Stomach smooth muscle (tissue), 2 donors: ENCODE measurements around the gene SPSB4.

ENCODE experiments used
- H3K27ac ChIP-seq: one replicate; pipeline ENCODE4 v1.7.0; 2013; ENCODE audit warnings: mild to moderate bottlenecking, low read length, inconsistent platforms
- H3K27me3 ChIP-seq, 2 donors: one replicate each; pipeline ENCODE4 v1.7.0; 2013; ENCODE audit warnings: low read length in 2 of 2; ENCODE audit not compliant: insufficient read depth in 2 of 2, control insufficient read depth in 1 of 2
- H3K36me3 ChIP-seq, 2 donors: one replicate each; pipeline ENCODE4 v1.7.0; 2013; ENCODE audit warnings: low read length in 2 of 2; ENCODE audit not compliant: control insufficient read depth in 2 of 2, insufficient read depth in 2 of 2
- H3K4me1 ChIP-seq: one replicate; pipeline ENCODE4 v1.7.0; 2013; ENCODE audit warnings: low read length; ENCODE audit not compliant: control insufficient read depth, insufficient read depth
- H3K4me3 ChIP-seq, 2 donors: one replicate each; pipeline ENCODE4 v1.7.0; 2013; ENCODE audit warnings: low read length in 2 of 2
- H3K9ac ChIP-seq, 2 donors: one replicate each; pipeline ENCODE4 v1.7.0; 2013; ENCODE audit warnings: low read length in 2 of 2, mild to moderate bottlenecking in 1 of 2
- H3K9me3 ChIP-seq, 2 donors: one replicate each; pipeline ENCODE4 v1.7.0; 2013; ENCODE audit warnings: low read length in 2 of 2; ENCODE audit not compliant: control insufficient read depth in 2 of 2
- donor health status: healthy.
- donor health status: Pancreatic carcinoma.

The SPSB4 gene

DNA sequence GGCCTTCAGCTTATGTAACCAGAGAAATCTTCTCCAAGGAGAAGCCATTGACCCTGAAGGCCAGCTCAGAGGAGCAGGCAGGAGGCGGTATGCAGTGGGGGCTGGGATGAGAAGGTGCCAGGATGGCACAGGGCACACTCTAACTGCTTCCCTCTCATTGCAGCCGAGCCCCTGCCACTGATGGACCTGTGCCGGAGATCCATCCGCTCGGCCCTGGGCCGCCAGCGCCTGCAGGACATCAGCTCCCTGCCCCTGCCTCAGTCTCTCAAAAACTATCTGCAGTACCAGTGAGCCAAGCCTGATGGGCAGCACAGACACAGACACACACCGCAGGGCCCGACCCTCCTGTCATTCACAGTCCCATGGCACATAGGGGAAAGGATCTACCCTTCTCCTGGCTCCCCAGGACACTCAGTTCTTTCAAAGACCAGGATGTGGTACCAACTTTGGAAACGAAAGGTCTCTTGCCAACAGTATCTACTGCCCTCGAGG is 95.9 kb downstream of the SPSB4 start:
- no peaks in the 10 kb centered on the region for H3K4me1 ChIP-seq
- no peaks in the 10 kb centered on the region for H3K36me3 ChIP-seq
- no peak overlapping the region for H3K9ac ChIP-seq
- no peaks in the 10 kb centered on the region for H3K27me3 ChIP-seq
- H3K4me3 ChIP-seq, result no peak overlapping the region
- H3K27ac ChIP-seq, result no peak overlapping the region
- H3K9me3 ChIP-seq, result peaks cover 0 to 4% of the 10 kb centered on the region in 2 donors

DNA sequence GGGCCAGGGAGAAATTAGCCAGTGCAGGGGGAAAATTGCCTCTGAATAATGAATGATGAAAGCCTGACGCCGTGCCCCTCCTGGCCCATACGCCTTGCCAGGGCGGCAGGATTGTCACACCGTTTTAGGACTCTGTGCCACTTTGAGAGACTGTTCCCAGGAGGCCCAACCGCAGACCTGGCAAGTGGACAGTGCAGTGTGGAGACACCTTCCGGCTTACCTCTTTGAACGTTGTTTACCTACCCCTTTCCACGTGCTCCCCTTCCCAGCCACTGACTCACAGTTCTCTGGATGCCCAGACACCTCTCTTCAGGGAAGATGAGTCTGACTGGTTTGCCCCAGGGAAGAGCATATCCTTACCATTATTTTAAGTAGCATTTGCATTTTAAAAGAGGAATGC is 96.5 kb downstream of the SPSB4 start:
- Histone ChIP-seq H3K27me3 (no peaks in the 10 kb centered on the region), H3K4me1 (no peaks in the 10 kb centered on the region), H3K4me3 (no peak overlapping the region), H3K36me3 (no peaks in the 10 kb centered on the region), H3K9ac (no peak overlapping the region), H3K9me3 (peaks cover 0 to 4% of the 10 kb centered on the region in 2 donors), H3K27ac (no peak overlapping the region)

DNA sequence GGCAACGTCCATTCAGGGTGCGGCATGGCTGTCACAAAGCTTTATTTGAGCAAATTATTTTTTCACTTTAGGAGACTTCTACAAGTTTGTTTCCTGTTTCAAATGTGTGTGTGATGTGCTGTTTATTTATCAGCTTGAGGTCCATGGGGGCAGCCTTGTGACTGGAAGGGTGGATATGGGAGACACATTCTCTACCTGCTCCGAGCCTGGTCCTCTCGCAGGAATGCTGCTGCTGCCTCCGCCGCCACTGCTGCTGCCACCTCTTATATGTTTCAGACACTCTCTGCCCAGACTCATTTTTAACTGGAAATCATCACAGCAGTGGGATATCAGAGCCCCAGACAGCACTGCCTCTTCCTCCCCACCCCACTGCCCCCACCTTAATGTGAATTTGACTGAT is 97.0 kb downstream of the SPSB4 start:
- Histone ChIP-seq H3K36me3 (no peaks in the 10 kb centered on the region), H3K4me1 (no peaks in the 10 kb centered on the region), H3K27ac (no peak overlapping the region), H3K4me3 (no peak overlapping the region), H3K9ac (no peak overlapping the region), H3K27me3 (no peaks in the 10 kb centered on the region), H3K9me3 (peaks cover 0 to 3% of the 10 kb centered on the region in 2 donors)

DNA sequence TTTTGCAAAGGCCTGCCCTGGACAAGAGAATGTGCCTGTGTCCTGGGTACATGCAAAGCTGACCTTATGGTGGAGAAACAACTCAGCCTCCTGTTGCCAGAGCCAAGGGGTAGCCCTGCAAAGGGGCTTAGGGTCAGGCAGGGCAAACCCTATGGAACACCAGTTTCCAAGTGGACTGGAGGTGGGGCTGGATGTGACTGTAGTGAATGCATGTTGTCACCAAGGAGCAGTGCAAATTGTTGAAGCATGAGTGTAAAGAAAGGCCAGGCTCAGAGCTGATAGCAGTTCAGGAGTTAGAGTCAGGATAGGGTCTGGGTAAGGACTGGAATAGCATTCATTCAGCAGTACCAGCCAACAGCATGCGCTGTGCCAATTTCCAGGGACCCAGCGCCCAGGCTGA is 97.6 kb downstream of the SPSB4 start:
- Histone ChIP-seq H3K27ac (no peak overlapping the region), H3K9me3 (no peaks in the 10 kb centered on the region), H3K36me3 (no peaks in the 10 kb centered on the region), H3K4me1 (no peaks in the 10 kb centered on the region), H3K4me3 (no peak overlapping the region), H3K27me3 (no peaks in the 10 kb centered on the region), H3K9ac (no peak overlapping the region)

DNA sequence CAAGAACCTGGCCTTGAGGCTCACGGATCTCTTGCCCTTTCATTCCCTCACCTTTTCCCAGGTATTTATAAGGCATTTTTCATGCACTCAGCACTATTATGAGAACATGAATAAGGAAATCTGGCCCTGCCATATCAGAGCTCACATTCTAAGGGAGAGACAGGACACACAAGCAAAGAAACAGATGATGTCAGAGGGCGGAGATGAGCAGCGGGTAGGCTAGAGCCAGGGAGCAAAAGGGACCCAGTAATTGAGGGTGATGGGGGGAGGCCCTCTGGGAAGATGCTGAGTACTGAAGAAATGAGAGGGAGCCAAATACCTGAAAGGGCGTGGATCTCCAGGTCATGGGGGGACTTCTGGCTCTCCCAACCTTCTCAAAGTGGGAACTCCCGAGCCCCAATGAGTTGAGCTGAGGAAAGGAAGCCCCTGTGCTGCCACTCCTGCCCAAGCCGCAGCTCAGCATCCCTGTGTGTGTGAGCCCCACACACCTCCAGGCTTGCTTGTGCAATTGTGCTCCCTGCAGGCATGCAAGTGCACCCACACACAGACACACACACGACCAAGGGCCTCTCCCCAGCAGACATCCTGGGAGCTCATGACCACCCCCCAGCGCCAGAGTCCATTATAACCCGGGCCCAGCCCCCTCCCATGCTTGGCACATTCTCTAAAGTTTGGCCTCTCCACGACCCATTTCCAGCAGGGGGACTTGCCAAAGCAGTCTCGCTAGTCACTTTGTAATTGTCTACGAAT is 99.1 kb downstream of the SPSB4 start:
- Histone ChIP-seq H3K36me3 (no peaks in the 10 kb centered on the region), H3K27ac (no peak overlapping the region), H3K4me3 (no peak overlapping the region), H3K4me1 (no peaks in the 10 kb centered on the region), H3K9ac (no peak overlapping the region), H3K9me3 (no peaks in the 10 kb centered on the region), H3K27me3 (no peaks in the 10 kb centered on the region)

DNA sequence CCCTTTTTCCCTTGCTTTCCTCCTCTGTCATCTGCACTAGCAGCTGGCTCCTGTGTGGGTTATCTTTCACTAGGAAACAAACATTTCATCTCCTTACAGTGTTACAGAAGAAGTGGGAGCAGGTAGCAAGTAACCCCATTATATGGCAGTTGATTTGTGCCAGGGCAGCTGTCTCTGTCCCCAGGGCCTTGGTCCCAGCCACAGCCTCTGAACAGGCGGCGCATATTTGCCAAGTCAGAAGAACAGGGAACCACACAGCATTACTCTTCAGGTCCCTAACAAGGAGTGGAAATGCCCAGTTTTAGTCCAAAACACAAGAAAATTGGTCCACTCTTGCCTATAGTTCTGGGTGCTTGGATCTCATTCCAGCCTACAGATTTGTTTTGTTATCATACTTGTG is 99.8 kb downstream of the SPSB4 start:
- H3K4me1 ChIP-seq, result no peaks in the 10 kb centered on the region
- H3K4me3 ChIP-seq, result no peak overlapping the region
- no peaks in the 10 kb centered on the region for H3K36me3 ChIP-seq
- H3K27ac ChIP-seq, result no peak overlapping the region
- no peaks in the 10 kb centered on the region for H3K27me3 ChIP-seq
- H3K9me3 ChIP-seq, result no peaks in the 10 kb centered on the region
- no peak overlapping the region for H3K9ac ChIP-seq

DNA sequence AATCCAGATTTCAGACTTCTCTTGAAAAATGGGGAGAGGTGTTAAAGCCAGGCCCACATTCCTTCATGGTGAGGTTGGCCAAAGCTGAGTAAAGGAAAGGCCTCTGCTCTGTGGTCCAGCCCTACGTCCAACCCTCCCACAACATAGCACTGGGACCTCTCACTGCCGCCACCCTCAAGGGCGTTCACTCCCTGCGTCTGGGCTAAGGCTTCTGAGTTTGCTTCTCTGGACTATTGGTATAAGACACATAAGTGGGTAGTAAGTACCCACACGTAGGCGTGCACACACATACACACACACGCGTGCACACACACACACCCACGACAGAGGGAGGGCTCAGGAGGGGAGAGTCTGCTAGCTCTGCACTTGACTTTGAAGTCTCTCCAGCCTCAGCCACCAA is 100.3 kb downstream of the SPSB4 start:
- Histone ChIP-seq H3K4me1 (no peaks in the 10 kb centered on the region), H3K27ac (no peak overlapping the region), H3K9ac (no peak overlapping the region), H3K36me3 (no peaks in the 10 kb centered on the region), H3K9me3 (no peaks in the 10 kb centered on the region), H3K4me3 (no peak overlapping the region), H3K27me3 (no peaks in the 10 kb centered on the region)

DNA sequence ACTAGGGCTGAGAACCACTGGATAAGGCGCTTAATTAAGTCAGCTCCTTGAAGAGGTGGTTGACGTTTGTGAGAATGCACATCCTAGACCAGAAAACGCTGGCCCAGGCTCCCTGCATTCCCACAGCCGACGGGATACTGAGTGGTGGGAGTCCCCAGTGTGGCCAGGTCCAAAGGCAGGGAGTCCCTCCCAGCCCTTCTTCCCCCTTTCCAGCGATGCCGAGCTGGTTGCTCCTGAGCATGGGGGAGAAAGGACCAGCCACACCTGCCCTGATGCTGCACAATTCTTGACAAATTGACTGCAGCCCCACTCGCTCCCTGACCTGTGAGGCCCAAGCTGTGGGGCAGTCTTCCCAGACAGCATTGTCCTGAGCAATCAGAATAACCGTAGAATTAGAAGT is 101.0 kb downstream of the SPSB4 start:
- no peak overlapping the region for H3K27ac ChIP-seq
- no peak overlapping the region for H3K4me3 ChIP-seq
- no peaks in the 10 kb centered on the region for H3K9me3 ChIP-seq
- no peaks in the 10 kb centered on the region for H3K36me3 ChIP-seq
- H3K9ac ChIP-seq, result no peak overlapping the region
- no peaks in the 10 kb centered on the region for H3K4me1 ChIP-seq
- no peaks in the 10 kb centered on the region for H3K27me3 ChIP-seq

DNA sequence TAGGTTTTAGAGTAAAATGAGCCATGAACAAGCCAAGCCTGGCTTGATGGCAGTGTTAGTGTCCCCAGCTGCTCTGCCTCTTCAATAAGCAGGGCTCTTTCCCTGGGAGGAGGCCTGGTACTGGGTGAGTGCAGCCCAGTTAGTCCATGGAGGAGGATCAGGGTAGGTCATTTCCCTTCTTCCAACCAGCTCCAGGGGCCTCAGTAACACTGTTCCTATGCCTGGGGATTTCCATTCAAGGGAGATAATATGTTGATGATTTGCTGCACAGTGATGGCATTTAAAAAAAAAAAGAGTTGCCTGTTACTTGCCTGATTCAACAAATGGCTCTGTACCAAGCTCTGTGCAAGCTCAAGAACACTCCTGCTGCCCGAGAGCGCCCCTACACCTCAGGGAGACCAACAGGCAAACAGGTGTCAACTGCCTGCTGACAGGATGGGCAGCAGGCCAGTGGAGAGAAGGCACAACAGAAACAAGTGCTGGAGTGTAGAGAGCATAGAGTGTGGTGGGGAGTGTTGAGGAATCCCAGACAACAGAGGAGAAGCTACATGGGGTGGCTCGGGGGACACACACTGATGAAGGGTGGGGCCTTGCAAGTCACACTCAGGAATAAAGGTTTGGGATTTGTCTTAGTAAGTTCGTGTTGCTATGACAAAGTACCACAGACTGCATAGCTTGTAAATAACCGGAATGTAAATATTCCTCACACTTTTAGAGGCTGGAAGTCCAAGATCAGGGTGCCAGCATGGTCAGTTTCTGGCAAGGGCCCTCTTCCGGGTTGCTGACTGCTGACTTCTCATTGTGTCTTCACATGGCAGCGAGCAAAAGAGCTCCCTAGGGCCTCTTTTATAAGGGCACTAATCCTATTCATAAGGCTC is 101.9 kb downstream of the SPSB4 start:
- H3K27ac ChIP-seq, result no peak overlapping the region
- H3K27me3 ChIP-seq, result no peaks in the 10 kb centered on the region
- H3K36me3 ChIP-seq, result no peaks in the 10 kb centered on the region
- H3K4me1 ChIP-seq, result no peaks in the 10 kb centered on the region
- H3K9me3 ChIP-seq, result no peaks in the 10 kb centered on the region
- no peak overlapping the region for H3K4me3 ChIP-seq
- H3K9ac ChIP-seq, result no peak overlapping the region

DNA sequence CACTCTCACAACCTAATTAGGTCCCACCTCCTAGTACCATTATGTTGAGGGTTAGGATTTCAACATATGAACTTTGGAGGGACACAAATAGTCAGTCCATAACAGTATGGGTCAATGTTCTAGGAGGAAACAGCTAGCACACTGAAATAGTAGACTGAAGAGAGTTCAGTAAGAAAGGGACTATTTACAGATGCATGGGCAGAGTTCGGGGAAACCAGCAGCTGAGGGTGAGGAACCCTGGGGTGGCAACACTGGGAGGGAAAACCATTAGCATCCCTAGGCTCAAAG is 102.5 kb downstream of the SPSB4 start:
- Histone ChIP-seq H3K4me1 (no peaks in the 10 kb centered on the region), H3K4me3 (no peak overlapping the region), H3K36me3 (no peaks in the 10 kb centered on the region), H3K9me3 (peaks cover 0 to 4% of the 10 kb centered on the region in 2 donors), H3K27me3 (no peaks in the 10 kb centered on the region), H3K9ac (no peak overlapping the region), H3K27ac (no peak overlapping the region)

DNA sequence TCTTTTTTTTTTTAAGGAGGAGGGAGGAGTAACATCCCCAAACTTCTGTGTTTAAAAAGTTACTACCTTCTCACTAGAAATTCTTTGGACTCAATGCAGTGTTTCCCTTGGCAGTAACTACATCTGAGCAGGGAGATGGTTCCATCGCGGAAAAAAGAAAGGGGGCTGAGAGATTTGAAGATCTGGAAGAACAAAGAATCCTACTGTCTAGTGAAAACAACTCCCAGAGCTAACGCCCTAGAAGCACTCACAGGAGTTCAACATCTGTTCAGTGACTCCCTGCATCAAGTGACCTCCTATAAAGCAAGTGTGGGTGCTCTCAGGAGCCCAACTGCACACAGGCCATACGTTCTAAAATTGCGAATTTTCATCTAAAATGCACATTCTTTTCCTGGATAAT is 113.7 kb downstream of the SPSB4 start:
- H3K36me3 ChIP-seq, result no peaks in the 10 kb centered on the region
- no peaks in the 10 kb centered on the region for H3K4me1 ChIP-seq

More for the DNA sequence above, 113.7 kb downstream of the SPSB4 start:
- Histone ChIP-seq H3K9ac (no peak overlapping the region), H3K27me3 (no peaks in the 10 kb centered on the region), H3K27ac (no peak overlapping the region), H3K4me3 (no peak overlapping the region), H3K9me3 (peaks cover 4% of the 10 kb centered on the region in 2 donors)
